CD4-positive, CD25-positive, alpha-beta regulatory T cell (primary cell): ENCODE results near the gene SPON1. TPM values are rescaled to one million over a fixed set of nuclear protein-coding genes. Genes with fewer than 3 reads are reported as not detected.

ENCODE experiments used
- ATAC-seq, 2 donors: fragments of 150-1000 bp; cut with Tn5 transposase; one replicate each; pipeline ENCODE4 v1.10.0; 2021; ENCODE audit warnings: low read depth in 2 of 2, moderate number of reproducible peaks in 2 of 2, moderate library complexity in 1 of 2
- DNase-seq, 3 donors: peaks; one replicate each; pipeline versions ENCODE4 v3.0.0 to v3.0.0-alpha.2; 2012 to 2022; ENCODE audit warnings: mixed read lengths in 1 of 3
- H3K27ac ChIP-seq: one replicate; pipeline ENCODE4 v1.7.0; 2013; ENCODE audit warnings: mild to moderate bottlenecking, low read length; ENCODE audit not compliant: insufficient read depth, poor library complexity, severe bottlenecking
- H3K27me3 ChIP-seq: one replicate; pipeline ENCODE4 v1.7.0; 2013; ENCODE audit warnings: low read length; ENCODE audit not compliant: control insufficient read depth, insufficient read depth
- H3K36me3 ChIP-seq: one replicate; pipeline ENCODE4 v1.7.0; 2013; ENCODE audit warnings: mild to moderate bottlenecking, low read length, moderate library complexity; ENCODE audit not compliant: control insufficient read depth, insufficient read depth
- H3K4me1 ChIP-seq: 2 replicates; pipeline ENCODE4 v1.7.0; 2013; ENCODE audit warnings: mild to moderate bottlenecking, low read length; ENCODE audit not compliant: insufficient read depth, control insufficient read depth, poor library complexity, severe bottlenecking
- H3K4me3 ChIP-seq: one replicate; pipeline ENCODE4 v1.7.0; 2013; ENCODE audit warnings: low read depth, mild to moderate bottlenecking, low read length, moderate library complexity
- H3K9me3 ChIP-seq, 2 experiments: 1 replicate in 1 of 2; 2 replicates in 1 of 2; pipeline ENCODE4 v1.7.0; 2013; ENCODE audit warnings: low read length in 2 of 2, mild to moderate bottlenecking in 1 of 2, moderate library complexity in 1 of 2; ENCODE audit not compliant: control insufficient read depth in 2 of 2
- H3K27ac Mint-ChIP-seq, 3 donors: one replicate each; pipeline ENCODE4 v1.8.0; 2020 to 2022; ENCODE audit warnings: mild to moderate bottlenecking in 3 of 3, mixed read lengths in 3 of 3, moderate library complexity in 2 of 3
- H3K27me3 Mint-ChIP-seq: one replicate; pipeline ENCODE4 v1.8.0; 2022; ENCODE audit warnings: mild to moderate bottlenecking, mixed read lengths
- H3K36me3 Mint-ChIP-seq: one replicate; pipeline ENCODE4 v1.8.0; 2020; ENCODE audit warnings: mixed read lengths
- H3K4me1 Mint-ChIP-seq, 4 donors: one replicate each; pipeline ENCODE4 v1.8.0; 2020 to 2022; ENCODE audit warnings: mixed read lengths in 4 of 4, mild to moderate bottlenecking in 1 of 4
- H3K4me3 Mint-ChIP-seq, 4 donors: one replicate each; pipeline ENCODE4 v1.8.0; 2020 to 2022; ENCODE audit warnings: mild to moderate bottlenecking in 4 of 4, mixed read lengths in 4 of 4, moderate library complexity in 3 of 4
- H3K9me3 Mint-ChIP-seq, 7 donors: one replicate each; pipeline ENCODE4 v1.8.0; 2020 to 2022; ENCODE audit warnings: mixed read lengths in 7 of 7, mild to moderate bottlenecking in 3 of 7, moderate library complexity in 2 of 7
- polyA plus RNA-seq, 4 donors: library from polyadenylated mRNA; unstranded; fragments of 300-500 nt; fragmentation: Illumina TruSeq; gene quantifications; one replicate each; pipeline ENCODE4 v1.2.3, GENCODE V29; 2021
- total RNA-seq: library from RNA; stranded (reverse); gene quantifications from one replicate; pipeline ENCODE4 v1.2.3, GENCODE V29; 2022

The SPON1 gene
- total and polyA plus RNA-seq, 5 donors from 2014 or later: 0.45 to 1.2 (median 0.86) TPM

GRCh38 chr11:13966013-13966412, 3.5 kb downstream of the SPON1 start:
- Mint-ChIP-seq H3K4me1 (peaks cover 0 to 21% (median 9%) of the 10 kb centered on the region in 4 donors), H3K27me3 (peaks cover 53% of the 10 kb centered on the region), H3K4me3 (no peak overlapping the region), H3K36me3 (no peaks in the 10 kb centered on the region), H3K27ac (no peak overlapping the region), H3K9me3 (peaks cover 0 to 3% (median 0%) of the 10 kb centered on the region in 7 donors)
- no peaks in the 10 kb centered on the region for H3K9me3 ChIP-seq
- no peak for DNase-seq
- no peak overlapping the region for H3K4me3 ChIP-seq
- peaks cover 21% of the 10 kb centered on the region for H3K4me1 ChIP-seq
- H3K27ac ChIP-seq: no peak overlapping the region
- peaks cover 32% of the 10 kb centered on the region for H3K27me3 ChIP-seq
- no peaks in the 10 kb centered on the region for H3K36me3 ChIP-seq
- no peak for ATAC-seq

GRCh38 chr11:13966486-13966885, 4.0 kb downstream of the SPON1 start:
- H3K4me1 Mint-ChIP-seq: peaks cover 0 to 19% (median 9%) of the 10 kb centered on the region in 4 donors
- peaks cover 49% of the 10 kb centered on the region for H3K27me3 Mint-ChIP-seq
- Histone ChIP-seq H3K4me1 (peaks cover 21% of the 10 kb centered on the region), H3K36me3 (no peaks in the 10 kb centered on the region), H3K4me3 (no peak overlapping the region), H3K9me3 (no peaks in the 10 kb centered on the region), H3K27me3 (peaks cover 27% of the 10 kb centered on the region), H3K27ac (no peak overlapping the region)
- peak overlapping the region in 1 of 4 donors; percentile 43 for H3K4me3 Mint-ChIP-seq
- ATAC-seq: no peak
- no peak overlapping the region for H3K27ac Mint-ChIP-seq
- H3K36me3 Mint-ChIP-seq: no peaks in the 10 kb centered on the region
- DNase-seq: no peak
- H3K9me3 Mint-ChIP-seq: peaks cover 0 to 4% (median 0%) of the 10 kb centered on the region in 7 donors

- Mint-ChIP-seq H3K9me3 (peaks cover 0 to 3% (median 0%) of the 10 kb centered on the region in 7 donors), H3K4me3 (no peak overlapping the region), H3K27me3 (peaks cover 22% of the 10 kb centered on the region), H3K36me3 (no peaks in the 10 kb centered on the region), H3K4me1 (peaks cover 0 to 8% (median 1%) of the 10 kb centered on the region in 4 donors), H3K27ac (peak overlapping the region in 1 of 3 donors; percentile 29)
- Histone ChIP-seq H3K4me1 (no peaks in the 10 kb centered on the region), H3K36me3 (no peaks in the 10 kb centered on the region), H3K4me3 (no peak overlapping the region), H3K27me3 (peaks cover 11% of the 10 kb centered on the region), H3K9me3 (no peaks in the 10 kb centered on the region), H3K27ac (no peak overlapping the region)
- ATAC-seq (no peak), DNase-seq (peak in 1 of 3 donors; percentile 21)
Measured at GRCh38 chr11:13970986-13971385, 8.5 kb downstream of the SPON1 start.

- no peak for ATAC-seq
- no peaks in the 10 kb centered on the region for H3K9me3 ChIP-seq
- Mint-ChIP-seq H3K4me3 (no peak overlapping the region), H3K27me3 (peaks cover 10% of the 10 kb centered on the region), H3K9me3 (peaks cover 0 to 3% (median 0%) of the 10 kb centered on the region in 7 donors), H3K27ac (no peak overlapping the region), H3K4me1 (peaks cover 0 to 8% (median 1%) of the 10 kb centered on the region in 4 donors), H3K36me3 (no peaks in the 10 kb centered on the region)
- H3K36me3 ChIP-seq: no peaks in the 10 kb centered on the region
- DNase-seq: no peak
- peaks cover 11% of the 10 kb centered on the region for H3K27me3 ChIP-seq
- no peaks in the 10 kb centered on the region for H3K4me1 ChIP-seq
- H3K27ac ChIP-seq: no peak overlapping the region
- H3K4me3 ChIP-seq: no peak overlapping the region
Measured at GRCh38 chr11:13972043-13972910, 9.8 kb downstream of the SPON1 start.

- H3K36me3 Mint-ChIP-seq: no peaks in the 10 kb centered on the region
- DNase-seq (no peak), ATAC-seq (no peak)
- Histone ChIP-seq H3K27ac (no peak overlapping the region), H3K36me3 (no peaks in the 10 kb centered on the region), H3K4me3 (no peak overlapping the region), H3K9me3 (no peaks in the 10 kb centered on the region), H3K27me3 (peaks cover 9% of the 10 kb centered on the region), H3K4me1 (no peaks in the 10 kb centered on the region)
- H3K4me3 Mint-ChIP-seq: no peak overlapping the region
- peaks cover 0 to 8% (median 1%) of the 10 kb centered on the region in 4 donors for H3K4me1 Mint-ChIP-seq
- H3K27ac Mint-ChIP-seq: peak overlapping the region in 1 of 3 donors; percentile 76
- peaks cover 9% of the 10 kb centered on the region for H3K27me3 Mint-ChIP-seq
- peaks cover 0 to 3% (median 0%) of the 10 kb centered on the region in 7 donors for H3K9me3 Mint-ChIP-seq
Measured at GRCh38 chr11:13972944-13973343, 10.4 kb downstream of the SPON1 start.

GRCh38 chr11:13974631-13975030, 12.1 kb downstream of the SPON1 start:
- Histone ChIP-seq H3K4me1 (no peaks in the 10 kb centered on the region), H3K27ac (no peak overlapping the region), H3K27me3 (peaks cover 1% of the 10 kb centered on the region), H3K4me3 (no peak overlapping the region), H3K9me3 (no peaks in the 10 kb centered on the region), H3K36me3 (no peaks in the 10 kb centered on the region)
- H3K27ac Mint-ChIP-seq: peak overlapping the region in 1 of 3 donors; percentile 2
- no peak overlapping the region for H3K4me3 Mint-ChIP-seq
- H3K9me3 Mint-ChIP-seq: peaks cover 0 to 3% (median 0%) of the 10 kb centered on the region in 7 donors
- H3K36me3 Mint-ChIP-seq: no peaks in the 10 kb centered on the region
- ATAC-seq (no peak), DNase-seq (no peak)
- H3K27me3 Mint-ChIP-seq: peaks cover 9% of the 10 kb centered on the region
- H3K4me1 Mint-ChIP-seq: peaks cover 0 to 3% (median 1%) of the 10 kb centered on the region in 4 donors

GRCh38 chr11:13983081-13983751, 20.7 kb downstream of the SPON1 start:
- H3K36me3 ChIP-seq: no peaks in the 10 kb centered on the region
- no peaks in the 10 kb centered on the region for H3K4me1 ChIP-seq
- DNase-seq (no peak), ATAC-seq (no peak)
- H3K4me3 ChIP-seq: no peak overlapping the region
- H3K9me3 Mint-ChIP-seq: peaks cover 0 to 5% (median 0%) of the 10 kb centered on the region in 7 donors
- H3K9me3 ChIP-seq: no peaks in the 10 kb centered on the region
- H3K27ac ChIP-seq: no peak overlapping the region
- H3K4me3 Mint-ChIP-seq: no peak overlapping the region
- no peaks in the 10 kb centered on the region for H3K36me3 Mint-ChIP-seq
- H3K27ac Mint-ChIP-seq: no peak overlapping the region
- H3K27me3 ChIP-seq: no peaks in the 10 kb centered on the region
- H3K27me3 Mint-ChIP-seq: peaks cover 2% of the 10 kb centered on the region
- H3K4me1 Mint-ChIP-seq: no peaks in the 10 kb centered on the region
